ENCODE measurements around the gene FAM184A. TPM values are rescaled to one million over a fixed set of nuclear protein-coding genes. Genes with fewer than 3 reads are reported as not detected.
"Not testable (repeated sequence)": the region's sequence is repeated elsewhere in the genome, so short reads cannot be mapped to it uniquely, and the experiment has no call there.

FAM184A gene
- total and polyA plus RNA-seq, 2 experiments from 2014 or later = 4.8 to 13.7 TPM

- no peaks in the 10 kb centered on the region for H3K9me3 ChIP-seq (ENCODE audit: low read depth)
- no peak overlapping the region for H3K4me3 ChIP-seq
- TF ChIP-seq CTCF (IDR thresholded peaks at IDR 0.05; ENCODE audit: low read depth, low read length) = no peak
- DNase-seq (ENCODE audit: low read depth in 1 of 2, low spot score in 1 of 2) = no peak
- no peaks in the 10 kb centered on the region for H3K36me3 ChIP-seq
- no peak overlapping the region for H3K27ac ChIP-seq
- H3K4me1 ChIP-seq (ENCODE audit: low read depth) = peaks cover 3% of the 10 kb centered on the region
- H3K27me3 ChIP-seq = no peaks in the 10 kb centered on the region
These were observed 76.4 kb downstream of the FAM184A start for GRCh38 chr6:119002069-119002468.

- TF ChIP-seq CTCF (IDR thresholded peaks at IDR 0.05; ENCODE audit: low read depth, low read length) = no peak
- Histone ChIP-seq H3K9me3 (ENCODE audit: low read depth) (no peaks in the 10 kb centered on the region), H3K27ac (no peak overlapping the region), H3K4me3 (no peak overlapping the region), H3K27me3 (no peaks in the 10 kb centered on the region), H3K4me1 (ENCODE audit: low read depth) (peaks cover 3% of the 10 kb centered on the region), H3K36me3 (no peaks in the 10 kb centered on the region)
- no peak for DNase-seq (ENCODE audit: low read depth in 1 of 2, low spot score in 1 of 2)
These were observed 78.9 kb downstream of the FAM184A start for GRCh38 chr6:118999494-119000040.

GRCh38 chr6:118997426-118997825 lies 81.0 kb downstream of the FAM184A start:
- H3K27me3 ChIP-seq; H3K4me3 ChIP-seq; H3K36me3 ChIP-seq; H3K9me3 ChIP-seq (ENCODE audit: low read depth); H3K4me1 ChIP-seq (ENCODE audit: low read depth); H3K27ac ChIP-seq; DNase-seq (ENCODE audit: low read depth in 1 of 2, low spot score in 1 of 2): not testable (repeated sequence)

- no peak for DNase-seq (ENCODE audit: low read depth in 1 of 2, low spot score in 1 of 2)
- Histone ChIP-seq H3K36me3 (no peaks in the 10 kb centered on the region), H3K4me1 (ENCODE audit: low read depth) (peaks cover 3% of the 10 kb centered on the region), H3K4me3 (no peak overlapping the region), H3K27me3 (no peaks in the 10 kb centered on the region), H3K27ac (no peak overlapping the region), H3K9me3 (ENCODE audit: low read depth) (no peaks in the 10 kb centered on the region)
- no peak for TF ChIP-seq CTCF (IDR thresholded peaks at IDR 0.05; ENCODE audit: low read depth, low read length)
These were observed 82.1 kb downstream of the FAM184A start for GRCh38 chr6:118996289-118996820.

GRCh38 chr6:118993803-118994251 lies 84.6 kb downstream of the FAM184A start:
- TF ChIP-seq CTCF (IDR thresholded peaks at IDR 0.05; ENCODE audit: low read depth, low read length) = no peak
- peak in 1 of 2 donors; percentile 8 for DNase-seq (ENCODE audit: low read depth in 1 of 2, low spot score in 1 of 2)
- Histone ChIP-seq H3K36me3 (no peaks in the 10 kb centered on the region), H3K4me1 (ENCODE audit: low read depth) (peaks cover 3% of the 10 kb centered on the region), H3K27me3 (no peaks in the 10 kb centered on the region), H3K4me3 (no peak overlapping the region), H3K27ac (no peak overlapping the region), H3K9me3 (ENCODE audit: low read depth) (no peaks in the 10 kb centered on the region)

- no peak for DNase-seq (ENCODE audit: low read depth in 1 of 2, low spot score in 1 of 2)
- Histone ChIP-seq H3K27me3 (no peaks in the 10 kb centered on the region), H3K9me3 (ENCODE audit: low read depth) (no peaks in the 10 kb centered on the region), H3K4me3 (no peak overlapping the region), H3K36me3 (no peaks in the 10 kb centered on the region), H3K4me1 (ENCODE audit: low read depth) (peaks cover 3% of the 10 kb centered on the region), H3K27ac (no peak overlapping the region)
- no peak for TF ChIP-seq CTCF (IDR thresholded peaks at IDR 0.05; ENCODE audit: low read depth, low read length)
These were observed 85.1 kb downstream of the FAM184A start for GRCh38 chr6:118993358-118993757.
